AG04450 (cell line): ENCODE results near the gene TAS1R2. TPM values are rescaled to one million over a fixed set of nuclear protein-coding genes. Genes with fewer than 3 reads are reported as not detected.

Source experiments
- CTCF ChIA-PET: fragments of 300-600, 350-600 bp; formaldehyde crosslinking; extraction: SDS; loops from one replicate; lab custom pipeline; 2022; ENCODE audit warnings: antibody characterized with exemption, inconsistent platforms; lab: Charles Lee
- POLR2A ChIA-PET: fragments of 350-600 bp; formaldehyde crosslinking; extraction: SDS; loops from one replicate; lab custom pipeline; 2021; ENCODE audit warnings: antibody characterized with exemption, inconsistent platforms; lab: Yijun Ruan, JAX
- DNase-seq: peaks from one replicate; pipeline ENCODE4 v3.0.0-alpha.2; 2011; ENCODE audit warnings: low read depth, low spot score
- H3K27ac ChIP-seq: one replicate; pipeline ENCODE4 v1.5.1; 2012; ENCODE audit warnings: low read depth, low read length, control low read depth
- H3K27me3 ChIP-seq: one replicate; pipeline ENCODE4 v1.6.0; 2012; ENCODE audit warnings: low read length; ENCODE audit not compliant: control insufficient read depth, insufficient read depth
- H3K4me3 ChIP-seq: 2 replicates; pipeline ENCODE4 v1.5.1; 2011; ENCODE audit warnings: mild to moderate bottlenecking, low read depth, low read length, control low read depth
- H3K9me3 ChIP-seq: 2 replicates; pipeline ENCODE4 v1.5.1; 2012; ENCODE audit warnings: low read length; ENCODE audit not compliant: control insufficient read depth, insufficient read depth
- polyA plus RNA-seq: library from polyadenylated mRNA; depleted of rRNA; stranded (reverse); fragments of >200 nt; gene quantifications from 2 replicates; pipeline ENCODE4 v1.2.3, GENCODE V29; 2011
- TF ChIP-seq, protein P1 (sequence below): IDR thresholded peaks from 2 replicates; pipeline ENCODE4 v1.5.1; 2011; ENCODE audit warnings: low read depth, low read length, control low read depth, inconsistent platforms

TAS1R2 gene
- polyA plus RNA-seq, 1 experiment: not detected

GRCh38 chr1:18869847-18870594 is 10.6 kb upstream of the TAS1R2 start:
- DNase-seq: no peak
- ChIA-PET CTCF (interaction anchor here (1.3 to 1.9 kb wide), 2 partner anchors 14 to 273 kb away, joined by 4 to 7 read pairs; no protein-coding TSS in a partner anchor), POLR2A (no interaction called here)

DNA sequence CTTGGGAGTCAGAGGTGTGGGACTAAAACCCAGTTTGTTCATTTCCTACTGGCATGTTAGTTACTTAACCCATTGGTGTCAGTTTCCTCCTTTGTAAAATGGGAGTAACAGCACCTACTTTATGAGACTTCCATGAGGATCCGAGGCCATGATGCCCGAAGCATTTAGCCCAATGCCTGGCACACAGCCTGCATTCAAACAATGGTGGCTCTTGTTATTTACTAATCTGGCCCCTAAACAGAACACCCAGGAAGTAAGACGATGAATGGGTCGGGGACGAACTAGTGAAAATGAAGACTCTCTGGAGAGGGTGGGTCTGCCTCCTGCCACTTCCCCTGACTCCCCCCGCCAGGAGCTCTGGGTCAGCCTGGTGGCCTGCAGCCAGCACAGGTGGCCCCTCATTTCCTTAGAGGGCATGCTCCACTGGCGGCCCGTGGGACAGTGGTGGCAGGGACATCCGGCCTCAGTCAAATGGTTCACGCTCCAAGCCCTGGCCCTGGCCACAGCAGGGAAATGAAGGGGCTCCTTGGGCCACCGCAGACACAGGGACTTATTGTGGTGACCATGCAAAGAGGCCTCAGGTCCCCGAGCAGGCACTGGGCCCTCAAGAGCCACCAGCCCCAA is 9.5 kb upstream of the TAS1R2 start:
- H3K27ac ChIP-seq: no peak overlapping the region
- H3K27me3 ChIP-seq: peaks cover 15% of the 10 kb centered on the region
- DNase-seq: no peak
- CTCF ChIA-PET: interaction anchor here (1.3 to 1.9 kb wide), 2 partner anchors 15 to 272 kb away, joined by 4 to 7 read pairs; no protein-coding TSS in a partner anchor
- TF ChIP-seq, protein P1, sequence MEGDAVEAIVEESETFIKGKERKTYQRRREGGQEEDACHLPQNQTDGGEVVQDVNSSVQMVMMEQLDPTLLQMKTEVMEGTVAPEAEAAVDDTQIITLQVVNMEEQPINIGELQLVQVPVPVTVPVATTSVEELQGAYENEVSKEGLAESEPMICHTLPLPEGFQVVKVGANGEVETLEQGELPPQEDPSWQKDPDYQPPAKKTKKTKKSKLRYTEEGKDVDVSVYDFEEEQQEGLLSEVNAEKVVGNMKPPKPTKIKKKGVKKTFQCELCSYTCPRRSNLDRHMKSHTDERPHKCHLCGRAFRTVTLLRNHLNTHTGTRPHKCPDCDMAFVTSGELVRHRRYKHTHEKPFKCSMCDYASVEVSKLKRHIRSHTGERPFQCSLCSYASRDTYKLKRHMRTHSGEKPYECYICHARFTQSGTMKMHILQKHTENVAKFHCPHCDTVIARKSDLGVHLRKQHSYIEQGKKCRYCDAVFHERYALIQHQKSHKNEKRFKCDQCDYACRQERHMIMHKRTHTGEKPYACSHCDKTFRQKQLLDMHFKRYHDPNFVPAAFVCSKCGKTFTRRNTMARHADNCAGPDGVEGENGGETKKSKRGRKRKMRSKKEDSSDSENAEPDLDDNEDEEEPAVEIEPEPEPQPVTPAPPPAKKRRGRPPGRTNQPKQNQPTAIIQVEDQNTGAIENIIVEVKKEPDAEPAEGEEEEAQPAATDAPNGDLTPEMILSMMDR: no peak
- no peaks in the 10 kb centered on the region for H3K9me3 ChIP-seq
- no peak overlapping the region for H3K4me3 ChIP-seq
- POLR2A ChIA-PET: no interaction called here

More at GRCh38 chr1:18869847-18870594, 10.6 kb upstream of the TAS1R2 start:
- Histone ChIP-seq H3K9me3 (no peaks in the 10 kb centered on the region), H3K27ac (no peak overlapping the region), H3K27me3 (peaks cover 15% of the 10 kb centered on the region), H3K4me3 (no peak overlapping the region)
- TF ChIP-seq, protein P1: no peak

DNA sequence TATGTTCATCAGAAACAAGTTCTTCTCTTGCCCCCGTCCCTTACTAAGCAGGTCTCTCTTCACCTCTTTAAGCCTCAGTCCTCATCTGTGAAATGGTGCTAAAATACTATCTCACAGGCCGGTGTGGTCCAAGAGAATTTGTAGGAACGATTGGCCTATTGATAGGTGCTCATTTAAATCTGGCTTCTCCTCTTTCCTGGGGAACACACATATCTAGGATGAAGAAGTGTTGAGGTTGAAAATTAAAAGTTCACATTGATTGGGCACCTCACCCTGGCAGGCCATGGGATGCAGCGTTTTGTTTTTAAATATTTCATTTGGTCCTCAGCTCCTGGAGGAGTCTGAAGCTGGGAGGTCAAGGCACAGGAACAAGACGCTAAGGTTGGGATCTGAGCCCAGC is 8.9 kb upstream of the TAS1R2 start:
- TF ChIP-seq, protein P1: no peak
- CTCF ChIA-PET: no interaction called here
- Histone ChIP-seq H3K27ac (no peak overlapping the region), H3K4me3 (no peak overlapping the region), H3K9me3 (no peaks in the 10 kb centered on the region), H3K27me3 (peaks cover 15% of the 10 kb centered on the region)
- POLR2A ChIA-PET: no interaction called here
- no peak for DNase-seq

DNA sequence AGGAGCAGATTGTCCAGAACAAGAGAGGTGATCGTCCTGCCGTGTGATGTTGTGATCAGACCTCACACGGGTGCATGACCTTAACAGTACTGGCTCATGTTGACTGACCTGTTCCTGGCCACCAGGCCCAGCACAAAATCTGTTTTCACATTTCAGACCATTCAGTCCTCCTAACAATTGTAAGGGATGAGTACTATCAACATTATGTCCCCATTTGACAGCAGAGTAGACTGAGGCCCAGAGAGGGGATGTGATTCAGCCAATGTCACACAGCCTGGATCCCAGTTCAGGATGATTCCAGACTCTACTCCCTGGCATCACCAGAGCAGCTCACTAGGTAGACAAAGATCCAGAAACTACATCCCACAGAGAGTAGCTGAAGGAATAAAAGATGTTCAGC is 7.4 kb upstream of the TAS1R2 start:
- TF ChIP-seq, protein P1: no peak
- POLR2A ChIA-PET: no interaction called here
- Histone ChIP-seq H3K27me3 (peaks cover 23% of the 10 kb centered on the region), H3K9me3 (no peaks in the 10 kb centered on the region), H3K27ac (no peak overlapping the region), H3K4me3 (no peak overlapping the region)
- CTCF ChIA-PET: interaction anchor here (0.7 kb wide), 1 partner anchor 60 kb away, joined by 3 read pairs; no protein-coding TSS in a partner anchor
- DNase-seq: no peak

- H3K4me3 ChIP-seq: no peak overlapping the region
- ChIA-PET CTCF (interaction anchor here (0.7 to 1.0 kb wide), 2 partner anchors 9 to 60 kb away, joined by 3 read pairs; no protein-coding TSS in a partner anchor), POLR2A (no interaction called here)
- no peak overlapping the region for H3K27ac ChIP-seq
- H3K27me3 ChIP-seq: peaks cover 23% of the 10 kb centered on the region
- TF ChIP-seq, protein P1: no peak
- DNase-seq: no peak
- H3K9me3 ChIP-seq: no peaks in the 10 kb centered on the region
Measured at GRCh38 chr1:18866314-18866713, 6.9 kb upstream of the TAS1R2 start.
